ENCODE data around the gene PTPN1. TPM values are rescaled to one million over a fixed set of nuclear protein-coding genes. Genes with fewer than 3 reads are reported as not detected.

Gene PTPN1
- total RNA-seq, 1 experiment from 2014 or later: 30.8 TPM

DNA sequence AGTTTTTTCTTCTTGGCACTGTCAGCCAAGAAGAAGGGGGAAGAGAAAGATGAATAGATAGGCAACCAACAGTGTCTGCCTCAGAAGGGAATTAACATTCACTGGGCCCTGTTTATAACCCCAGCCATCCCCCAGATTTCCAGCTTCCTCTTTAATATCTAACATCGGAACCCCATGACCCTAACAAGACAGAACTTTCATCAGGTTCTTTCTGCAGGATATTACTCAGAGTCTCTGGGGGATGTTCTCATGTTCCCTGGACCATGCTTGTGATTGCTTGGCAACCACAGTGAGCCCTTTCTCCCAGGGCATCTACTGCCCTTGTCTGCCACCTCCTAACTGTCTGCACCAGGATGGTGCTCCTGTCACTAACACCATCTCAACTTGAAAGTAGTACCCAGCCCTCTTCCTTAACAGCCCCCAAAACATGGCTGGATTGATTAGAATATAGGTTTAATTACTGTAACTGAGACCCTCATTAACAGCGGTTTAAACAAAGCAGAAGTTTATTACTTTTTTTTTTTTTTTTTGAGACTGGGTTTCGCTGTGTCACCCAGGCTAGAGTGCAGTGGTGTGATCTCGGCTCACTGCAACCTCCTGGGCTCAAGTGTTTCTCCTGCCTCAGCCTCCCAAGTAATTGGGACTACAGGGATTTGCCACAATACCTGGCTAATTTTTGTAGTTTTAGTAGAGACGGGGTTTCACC is 12.0 kb upstream of the PTPN1 start:
- H2AFZ ChIP-seq (ENCODE audit: low read length): no peak overlapping the region
- no peaks in the 10 kb centered on the region for H3K36me3 Mint-ChIP-seq (ENCODE audit: insufficient read depth in 1 of 3, low read depth in 3 of 3)
- H4K91ac ChIP-seq (ENCODE audit: insufficient read length, low read depth, low read length): no peak overlapping the region
- no peaks in the 10 kb centered on the region for H3K4me1 ChIP-seq (ENCODE audit: insufficient read depth, low read length)
- H3K56ac ChIP-seq (ENCODE audit: insufficient read length, low read depth, low read length): no peak overlapping the region
- H3T11ph ChIP-seq (ENCODE audit: low read length): no peak overlapping the region
- H4K20me1 ChIP-seq (ENCODE audit: control insufficient read depth, insufficient read depth, insufficient read length): no peaks in the 10 kb centered on the region
- no peak overlapping the region for H2BK12ac ChIP-seq (ENCODE audit: insufficient read length, low read depth, low read length)
- no peak overlapping the region for H2AK5ac ChIP-seq (ENCODE audit: insufficient read length, low read length)
- H3K4me2 ChIP-seq (ENCODE audit: insufficient read depth, insufficient read length, low read length): no peak overlapping the region
- no peak overlapping the region for H3K9ac ChIP-seq (ENCODE audit: extremely low read depth, insufficient read length, low read length)
- no peak overlapping the region for H3K4me3 Mint-ChIP-seq
- no peak overlapping the region for H2BK120ac ChIP-seq (ENCODE audit: low read depth, low read length, poor library complexity, severe bottlenecking)
- H3K14ac ChIP-seq (ENCODE audit: insufficient read depth, low read length): no peak overlapping the region
- H3K27ac ChIP-seq (ENCODE audit: insufficient read length, low read depth, low read length): no peak overlapping the region
- H3K79me1 ChIP-seq (ENCODE audit: insufficient read depth, low read depth, low read length, poor library complexity, severe bottlenecking): no peaks in the 10 kb centered on the region
- H3K27ac Mint-ChIP-seq: no peak overlapping the region
- H3K9me3 ChIP-seq (ENCODE audit: control insufficient read depth, low read depth, low read length): no peaks in the 10 kb centered on the region
- no peaks in the 10 kb centered on the region; a peak in 1 of 5 replicates for H3K9me3 Mint-ChIP-seq
- no peak overlapping the region for H3K18ac ChIP-seq (ENCODE audit: insufficient read length, low read depth, low read length)
- H3K4ac ChIP-seq (ENCODE audit: low read depth, low read length): no peak overlapping the region
- no peak overlapping the region for H4K5ac ChIP-seq (ENCODE audit: insufficient read length, low read depth, low read length)
- H3K79me2 ChIP-seq (ENCODE audit: insufficient read depth, low read length): no peaks in the 10 kb centered on the region
- no peak overlapping the region for H3K23ac ChIP-seq (ENCODE audit: insufficient read length, low read depth, low read length)
- H2BK15ac ChIP-seq (ENCODE audit: low read depth, low read length): no peak overlapping the region
- no peak for DNase-seq
- WGBS (ENCODE audit: extremely low coverage, insufficient read length, low lambda C conversion rate): no CpG with 5 or more reads among the region's 5 CpGs
- H3K27me3 Mint-ChIP-seq (ENCODE audit: low read depth): peaks cover 10% of the 10 kb centered on the region
- H3K23me2 ChIP-seq (ENCODE audit: insufficient read length, low read depth, low read length, poor library complexity, severe bottlenecking): no peaks in the 10 kb centered on the region
- no peak overlapping the region for H4K8ac ChIP-seq (replicated peaks; ENCODE audit: insufficient read length, low read depth, low read length)
- H3K4me1 Mint-ChIP-seq: peaks cover 6 to 7% of the 10 kb centered on the region in 2 experiments
- H2BK5ac ChIP-seq (ENCODE audit: insufficient read length, low read length): no peak overlapping the region
- TF ChIP-seq, protein P1, sequence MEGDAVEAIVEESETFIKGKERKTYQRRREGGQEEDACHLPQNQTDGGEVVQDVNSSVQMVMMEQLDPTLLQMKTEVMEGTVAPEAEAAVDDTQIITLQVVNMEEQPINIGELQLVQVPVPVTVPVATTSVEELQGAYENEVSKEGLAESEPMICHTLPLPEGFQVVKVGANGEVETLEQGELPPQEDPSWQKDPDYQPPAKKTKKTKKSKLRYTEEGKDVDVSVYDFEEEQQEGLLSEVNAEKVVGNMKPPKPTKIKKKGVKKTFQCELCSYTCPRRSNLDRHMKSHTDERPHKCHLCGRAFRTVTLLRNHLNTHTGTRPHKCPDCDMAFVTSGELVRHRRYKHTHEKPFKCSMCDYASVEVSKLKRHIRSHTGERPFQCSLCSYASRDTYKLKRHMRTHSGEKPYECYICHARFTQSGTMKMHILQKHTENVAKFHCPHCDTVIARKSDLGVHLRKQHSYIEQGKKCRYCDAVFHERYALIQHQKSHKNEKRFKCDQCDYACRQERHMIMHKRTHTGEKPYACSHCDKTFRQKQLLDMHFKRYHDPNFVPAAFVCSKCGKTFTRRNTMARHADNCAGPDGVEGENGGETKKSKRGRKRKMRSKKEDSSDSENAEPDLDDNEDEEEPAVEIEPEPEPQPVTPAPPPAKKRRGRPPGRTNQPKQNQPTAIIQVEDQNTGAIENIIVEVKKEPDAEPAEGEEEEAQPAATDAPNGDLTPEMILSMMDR (conservative IDR thresholded peaks at IDR 0.05): no peak
- H2BK20ac ChIP-seq (ENCODE audit: low read depth, low read length, poor library complexity, severe bottlenecking): no peak overlapping the region
- H3K27me3 ChIP-seq (ENCODE audit: insufficient read depth, low read length): no peaks in the 10 kb centered on the region
